IMR-90 (cell line): Measurements from ENCODE around the gene IDH3B. TPM values are rescaled to one million over a fixed set of nuclear protein-coding genes. Genes with fewer than 3 reads are reported as not detected.

Experiments used
- ATAC-seq: fragments of 200-7000 bp; cut with Tn5 transposase; 2 replicates; pipeline ENCODE4 v1.9.1; 2020; ENCODE audit warnings: low read depth, mild to moderate bottlenecking, moderate library complexity
- BruUV-seq: library from RNA; stranded (reverse); fragments of 400-500 nt; replicated peaks from 2 replicates; lab custom pipeline; 2021; lab: Mats Ljungman, UMichigan
- CTCF ChIA-PET: fragments of 300-600 bp; formaldehyde crosslinking; extraction: SDS; loops from one replicate; lab custom pipeline; 2021; ENCODE audit warnings: antibody characterized with exemption; lab: Yijun Ruan, JAX
- POLR2A ChIA-PET: fragments of 300-600 bp; sonication (Branson Sonifier 250); formaldehyde crosslinking; loops from one replicate; lab custom pipeline; 2022; ENCODE audit warnings: antibody characterized with exemption; ENCODE audit not compliant: unreplicated experiment; lab: Charles Lee
- DNase-seq: peaks from one replicate; pipeline ENCODE4 v3.0.0; 2013
- H2AFZ ChIP-seq: replicated peaks from 2 replicates; pipeline ENCODE3; 2013; ENCODE audit warnings: low read length, mild to moderate bottlenecking; ENCODE audit not compliant: poor library complexity
- H2AK5ac ChIP-seq: 2 replicates; pipeline ENCODE4 v1.6.1; 2013; ENCODE audit warnings: low read depth, low read length, inconsistent platforms
- H2AK9ac ChIP-seq: replicated peaks from 2 replicates; pipeline ENCODE3; 2013; ENCODE audit warnings: mild to moderate bottlenecking, low read depth, low read length, moderate library complexity; ENCODE audit not compliant: poor library complexity
- H2BK120ac ChIP-seq: 2 replicates; pipeline ENCODE4 v1.6.1; 2013; ENCODE audit warnings: low read depth, low read length, inconsistent platforms
- H2BK15ac ChIP-seq: 3 replicates; pipeline ENCODE4 v1.6.1; 2013; ENCODE audit warnings: low read depth, low read length, inconsistent platforms
- H2BK20ac ChIP-seq: 2 replicates; pipeline ENCODE4 v1.6.1; 2013; ENCODE audit warnings: low read depth, mild to moderate bottlenecking, inconsistent platforms, low read length, moderate library complexity
- H2BK5ac ChIP-seq: 2 replicates; pipeline ENCODE4 v1.6.1; 2013; ENCODE audit warnings: mild to moderate bottlenecking, low read depth, low read length, inconsistent platforms; ENCODE audit not compliant: poor library complexity, severe bottlenecking
- H3K14ac ChIP-seq: replicated peaks from 2 replicates; pipeline ENCODE4 v1.6.1; 2013; ENCODE audit warnings: low read depth, low read length, inconsistent platforms
- H3K18ac ChIP-seq: 2 replicates; pipeline ENCODE4 v1.6.1; 2013; ENCODE audit warnings: low read depth, low read length, control low read depth
- H3K23ac ChIP-seq: 2 replicates; pipeline ENCODE4 v1.6.1; 2013; ENCODE audit warnings: low read depth, low read length, inconsistent platforms
- H3K27ac ChIP-seq: 2 replicates; pipeline ENCODE4 v1.5.1; 2013; ENCODE audit warnings: mild to moderate bottlenecking, control low read depth, low read length; ENCODE audit not compliant: insufficient read depth
- H3K27me3 ChIP-seq: 2 replicates; pipeline ENCODE4 v1.6.1; 2013; ENCODE audit warnings: low read length; ENCODE audit not compliant: control insufficient read depth, insufficient read depth
- H3K36me3 ChIP-seq: 2 replicates; pipeline ENCODE4 v1.6.1; 2013; ENCODE audit warnings: low read length, mixed read lengths; ENCODE audit not compliant: control insufficient read depth, insufficient read depth
- H3K4ac ChIP-seq: 2 replicates; pipeline ENCODE4 v1.6.1; 2013; ENCODE audit warnings: low read depth, low read length, inconsistent platforms
- H3K4me1 ChIP-seq: 2 replicates; pipeline ENCODE4 v1.6.1; 2013; ENCODE audit warnings: low read length, mixed read lengths; ENCODE audit not compliant: control insufficient read depth, insufficient read depth
- H3K4me2 ChIP-seq: 2 replicates; pipeline ENCODE4 v1.6.1; 2013; ENCODE audit warnings: low read depth, mild to moderate bottlenecking, control low read depth, low read length, moderate library complexity
- H3K4me3 ChIP-seq: 2 replicates; pipeline ENCODE4 v1.5.1; 2013; ENCODE audit warnings: low read depth, mild to moderate bottlenecking, control low read depth, low read length, moderate library complexity; ENCODE audit not compliant: insufficient read depth
- H3K56ac ChIP-seq: 2 replicates; pipeline ENCODE4 v1.6.1; 2013; ENCODE audit warnings: low read length, inconsistent platforms; ENCODE audit not compliant: insufficient read depth; ENCODE audit errors: extremely low read depth
- H3K79me1 ChIP-seq, 2 experiments: 2 replicates each; pipeline ENCODE4 v1.6.1; 2013; ENCODE audit warnings: low read length in 2 of 2, inconsistent platforms in 1 of 2, low read depth in 1 of 2
- H3K9ac ChIP-seq: 2 replicates; pipeline ENCODE4 v1.6.1; 2013; ENCODE audit warnings: low read depth, low read length, control low read depth
- H3K9me1 ChIP-seq: 2 replicates; pipeline ENCODE4 v1.6.1; 2013; ENCODE audit warnings: low read length, inconsistent platforms; ENCODE audit not compliant: insufficient read depth
- H3K9me3 ChIP-seq: 2 replicates; pipeline ENCODE4 v1.6.1; 2013; ENCODE audit warnings: low read length; ENCODE audit not compliant: control insufficient read depth, insufficient read depth
- H4K20me1 ChIP-seq: 2 replicates; pipeline ENCODE4 v1.6.1; 2013; ENCODE audit warnings: low read length, inconsistent platforms; ENCODE audit not compliant: insufficient read depth
- H4K5ac ChIP-seq: 2 replicates; pipeline ENCODE4 v1.6.1; 2013; ENCODE audit warnings: mild to moderate bottlenecking, low read depth, low read length, control low read depth
- H4K8ac ChIP-seq, 2 experiments: 2 replicates each; pipeline ENCODE4 v1.6.1; 2013; ENCODE audit warnings: low read depth in 2 of 2, low read length in 2 of 2, control low read depth in 1 of 2, inconsistent platforms in 1 of 2
- H4K91ac ChIP-seq: 2 replicates; pipeline ENCODE4 v1.6.1; 2013; ENCODE audit warnings: low read depth, low read length, inconsistent platforms; ENCODE audit not compliant: insufficient read depth
- BHLHE40 ChIP-seq: fragments of 150-350 bp; IDR thresholded peaks from 2 replicates; pipeline ENCODE4 v1.6.1; 2016; ENCODE audit warnings: mild to moderate bottlenecking, low read depth, low read length
- CEBPB ChIP-seq: IDR thresholded peaks from 2 replicates; pipeline ENCODE4 v1.6.1; 2012; ENCODE audit warnings: low read depth, low read length, improper control_type of control experiment
- CHD1 ChIP-seq: IDR thresholded peaks from 2 replicates; pipeline ENCODE4 v1.6.1; 2012; ENCODE audit warnings: low read depth, low read length, improper control_type of control experiment
- ELK1 ChIP-seq: fragments of 150-350 bp; IDR thresholded peaks from 2 replicates; pipeline ENCODE4 v1.6.1; 2016; ENCODE audit warnings: low read depth, mild to moderate bottlenecking, low read length, moderate library complexity, borderline replicate concordance
- FOS ChIP-seq: fragments of 150-350 bp; IDR thresholded peaks from 2 replicates; pipeline ENCODE4 v1.6.1; 2016; ENCODE audit warnings: low read depth, low read length
- MAZ ChIP-seq: IDR thresholded peaks from 2 replicates; pipeline ENCODE4 v1.6.1; 2012; ENCODE audit warnings: low read depth, mild to moderate bottlenecking, low read length, improper control_type of control experiment, moderate library complexity, borderline replicate concordance
- MXI1 ChIP-seq: IDR thresholded peaks from 2 replicates; pipeline ENCODE4 v1.6.1; 2012; ENCODE audit warnings: low read depth, mild to moderate bottlenecking, low read length, moderate library complexity, borderline replicate concordance
- NFE2L2 ChIP-seq: fragments of 150-350 bp; IDR thresholded peaks from 2 replicates; pipeline ENCODE4 v1.6.1; 2016; ENCODE audit warnings: low read depth, mild to moderate bottlenecking, low read length
- POLR2A ChIP-seq: IDR thresholded peaks from 2 replicates; pipeline ENCODE4 v1.6.1; 2012; ENCODE audit warnings: mild to moderate bottlenecking, low read depth, low read length
- RAD21 ChIP-seq: IDR thresholded peaks from 2 replicates; pipeline ENCODE4 v1.6.1; 2012; ENCODE audit warnings: low read length, improper control_type of control experiment
- RCOR1 ChIP-seq: IDR thresholded peaks from 2 replicates; pipeline ENCODE4 v1.6.1; 2012; ENCODE audit warnings: mild to moderate bottlenecking, low read length, improper control_type of control experiment; ENCODE audit not compliant: insufficient replicate concordance
- RFX5 ChIP-seq: IDR thresholded peaks from 2 replicates; pipeline ENCODE4 v1.8.0; 2012; ENCODE audit warnings: low read depth, mild to moderate bottlenecking, low read length, moderate library complexity
- SMC3 ChIP-seq: fragments of 150-350 bp; IDR thresholded peaks from 2 replicates; pipeline ENCODE4 v1.6.1; 2016; ENCODE audit warnings: low read depth, mild to moderate bottlenecking, antibody characterized with exemption, low read length, moderate library complexity
- WGBS, 2 experiments: methylation state at CpG; one replicate each; pipeline versions ENCODE4 v1.1.5 to v1.1.7; 2013; ENCODE audit warnings: missing lambda C conversion rate in 2 of 2; ENCODE audit not compliant: insufficient read length in 1 of 2; ENCODE audit errors: extremely low coverage in 2 of 2; 5-methylcytosine and 5-hydroxymethylcytosine counted together
- dilution Hi-C: fragments of 300-500 bp; cut with HindIII; formaldehyde crosslinking; loops from one replicate; pipeline ENCODE4 v1.14.3; 2018; ENCODE audit warnings: low sequenced_read_pairs; ENCODE audit not compliant: unreplicated experiment
- in situ Hi-C: fragments of 300-500 bp; cut with MboI; formaldehyde crosslinking; loops from 3 replicates; pipeline ENCODE4 v1.14.3; 2019; ENCODE audit warnings: low sequenced_read_pairs, inconsistent platforms, mixed read lengths
- intact Hi-C: fragments of 100-400 bp; cut with micrococcal nuclease; formaldehyde crosslinking; loops from 2 replicates; pipeline ENCODE4 v1.10.0; 2022
- polyA plus RNA-seq, 3 experiments: library from polyadenylated mRNA; depleted of rRNA; stranded (reverse); fragments of >200 nt; gene quantifications; 2 replicates each; pipeline ENCODE4 v1.2.3, GENCODE V29; 2012; ENCODE audit warnings: low replicate concordance in 1 of 3
- total RNA-seq: library from RNA; depleted of rRNA; stranded (reverse); fragments of >200 nt; gene quantifications from 2 replicates; pipeline ENCODE4 v1.2.3, GENCODE V29; 2012
- TF ChIP-seq, protein P1 (sequence below): fragments of 150-350 bp; IDR thresholded peaks from 2 replicates; pipeline ENCODE4 v1.6.1; 2017; ENCODE audit warnings: mild to moderate bottlenecking, antibody characterized with exemption, low read length, low read depth
- TF ChIP-seq, protein P2 (sequence below): conservative IDR thresholded peaks from 2 replicates; pipeline ENCODE4 v1.5.1; 2012; ENCODE audit warnings: mild to moderate bottlenecking, low read depth, low read length, improper control_type of control experiment

The IDH3B gene
- total and polyA plus RNA-seq, 2 of the 4 experiments (the other 2 are of a cell fraction), result 151 to 160 TPM

- in situ Hi-C loops (no loop called here), dilution Hi-C loops (no loop called here), intact Hi-C loops (loop anchor here (2.0 kb wide), 1 partner anchor 45 kb away; no protein-coding TSS in a partner anchor)
- DNase-seq, result no peak
- no peak overlapping the region for H3K18ac ChIP-seq
- no peak overlapping the region for H2BK20ac ChIP-seq
- no peak overlapping the region for H4K8ac ChIP-seq
- no peak for ATAC-seq
- H3K56ac ChIP-seq, result no peak overlapping the region
- no peak overlapping the region for H3K4me2 ChIP-seq
- H3K4ac ChIP-seq, result no peak overlapping the region
- no peak overlapping the region for H3K4me3 ChIP-seq
- H4K91ac ChIP-seq, result no peak overlapping the region
- H2BK15ac ChIP-seq, result no peak overlapping the region
- POLR2A ChIA-PET, result no interaction called here
- no peak overlapping the region for H3K9ac ChIP-seq
- no peak overlapping the region for H3K14ac ChIP-seq
- no peaks in the 10 kb centered on the region for H3K79me1 ChIP-seq
- no peaks in the 10 kb centered on the region for H3K36me3 ChIP-seq
- H3K27me3 ChIP-seq, result peaks cover 66% of the 10 kb centered on the region
- H3K9me3 ChIP-seq, result no peaks in the 10 kb centered on the region
- H4K5ac ChIP-seq, result no peak overlapping the region
- no peak overlapping the region for H2AK9ac ChIP-seq
- no peak overlapping the region for H2AFZ ChIP-seq
- no peak overlapping the region for H3K27ac ChIP-seq
- H3K23ac ChIP-seq, result no peak overlapping the region
- H2AK5ac ChIP-seq, result no peak overlapping the region
- H2BK5ac ChIP-seq, result no peak overlapping the region
- no peaks in the 10 kb centered on the region for H3K4me1 ChIP-seq
- H3K9me1 ChIP-seq, result no peaks in the 10 kb centered on the region; the same call in 1 of the 2 replicates
- H2BK120ac ChIP-seq, result no peak overlapping the region
- WGBS, 2 experiments, result 71% methylated on average over 10 of the region's 13 CpGs; no CpG with 5 or more reads in 1 of the 2 experiments
- BruUV-seq, result no TSS peak
- no peaks in the 10 kb centered on the region; the same call in 1 of the 2 replicates for H4K20me1 ChIP-seq
- CTCF ChIA-PET, result no interaction called here
- no peak for TF ChIP-seq FOS
- no peak for TF ChIP-seq NFE2L2
- TF ChIP-seq, protein P1, sequence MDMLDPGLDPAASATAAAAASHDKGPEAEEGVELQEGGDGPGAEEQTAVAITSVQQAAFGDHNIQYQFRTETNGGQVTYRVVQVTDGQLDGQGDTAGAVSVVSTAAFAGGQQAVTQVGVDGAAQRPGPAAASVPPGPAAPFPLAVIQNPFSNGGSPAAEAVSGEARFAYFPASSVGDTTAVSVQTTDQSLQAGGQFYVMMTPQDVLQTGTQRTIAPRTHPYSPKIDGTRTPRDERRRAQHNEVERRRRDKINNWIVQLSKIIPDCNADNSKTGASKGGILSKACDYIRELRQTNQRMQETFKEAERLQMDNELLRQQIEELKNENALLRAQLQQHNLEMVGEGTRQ, result no peak
- no peak for TF ChIP-seq RFX5
- no peak for TF ChIP-seq RAD21
- no peak for TF ChIP-seq ELK1
- no peak for TF ChIP-seq RCOR1
- TF ChIP-seq BHLHE40, result no peak
- TF ChIP-seq MAZ, result no peak
- TF ChIP-seq MXI1, result no peak
- TF ChIP-seq CHD1, result no peak
- no peak for TF ChIP-seq POLR2A
- no peak for TF ChIP-seq CEBPB
- TF ChIP-seq, protein P2, sequence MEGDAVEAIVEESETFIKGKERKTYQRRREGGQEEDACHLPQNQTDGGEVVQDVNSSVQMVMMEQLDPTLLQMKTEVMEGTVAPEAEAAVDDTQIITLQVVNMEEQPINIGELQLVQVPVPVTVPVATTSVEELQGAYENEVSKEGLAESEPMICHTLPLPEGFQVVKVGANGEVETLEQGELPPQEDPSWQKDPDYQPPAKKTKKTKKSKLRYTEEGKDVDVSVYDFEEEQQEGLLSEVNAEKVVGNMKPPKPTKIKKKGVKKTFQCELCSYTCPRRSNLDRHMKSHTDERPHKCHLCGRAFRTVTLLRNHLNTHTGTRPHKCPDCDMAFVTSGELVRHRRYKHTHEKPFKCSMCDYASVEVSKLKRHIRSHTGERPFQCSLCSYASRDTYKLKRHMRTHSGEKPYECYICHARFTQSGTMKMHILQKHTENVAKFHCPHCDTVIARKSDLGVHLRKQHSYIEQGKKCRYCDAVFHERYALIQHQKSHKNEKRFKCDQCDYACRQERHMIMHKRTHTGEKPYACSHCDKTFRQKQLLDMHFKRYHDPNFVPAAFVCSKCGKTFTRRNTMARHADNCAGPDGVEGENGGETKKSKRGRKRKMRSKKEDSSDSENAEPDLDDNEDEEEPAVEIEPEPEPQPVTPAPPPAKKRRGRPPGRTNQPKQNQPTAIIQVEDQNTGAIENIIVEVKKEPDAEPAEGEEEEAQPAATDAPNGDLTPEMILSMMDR, result no peak
- no peak for TF ChIP-seq SMC3
Measured at GRCh38 chr20:2695206-2695983, 31.4 kb upstream of the IDH3B start.
